Measurements from ENCODE around the gene GFAP.
A peak's percentile ranks its signal among the peaks of the same experiment; 100 is the strongest.

GFAP gene

DNA sequence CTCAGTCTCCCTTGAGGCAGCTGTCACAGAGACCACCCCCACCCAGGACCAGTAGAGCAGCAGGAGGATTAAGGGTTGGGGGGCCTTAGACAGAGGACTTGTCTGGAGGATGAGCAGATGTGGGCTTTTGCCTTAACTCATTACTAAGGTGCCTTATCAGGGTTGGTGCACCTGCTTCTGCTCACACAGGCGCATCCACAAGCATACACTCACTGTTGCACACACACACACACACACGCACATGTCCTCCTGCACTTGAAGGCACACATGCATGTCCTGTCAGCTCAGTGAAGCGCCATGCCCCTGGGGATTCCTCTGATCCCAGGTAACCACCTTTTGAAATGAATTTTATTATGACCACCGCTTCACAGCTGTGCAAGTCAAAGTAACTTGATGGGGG lies 1.2 kb downstream of the GFAP start:
- no peak for DNase-seq (ENCODE audit: low read depth, low spot score)

DNA sequence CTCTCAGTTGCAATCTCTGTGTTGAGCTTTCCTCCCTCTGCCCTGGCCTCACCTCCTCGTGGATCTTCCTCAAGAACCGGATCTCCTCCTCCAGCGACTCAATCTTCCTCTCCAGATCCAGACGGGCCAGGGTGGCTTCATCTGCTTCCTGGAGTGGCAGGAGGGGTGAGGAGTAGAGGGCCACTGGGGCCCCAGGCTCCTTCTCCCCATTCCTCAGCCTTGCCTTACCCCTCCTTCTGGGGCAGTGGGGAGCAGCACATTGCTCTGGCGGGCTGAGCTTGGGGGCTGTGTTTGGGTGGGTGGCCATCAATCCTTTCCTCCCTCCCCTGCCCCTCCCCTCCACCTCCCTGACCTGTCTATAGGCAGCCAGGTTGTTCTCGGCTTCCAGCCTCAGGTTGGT lies 1.6 kb downstream of the GFAP start:
- no peak for DNase-seq (ENCODE audit: low read depth, low spot score)

DNA sequence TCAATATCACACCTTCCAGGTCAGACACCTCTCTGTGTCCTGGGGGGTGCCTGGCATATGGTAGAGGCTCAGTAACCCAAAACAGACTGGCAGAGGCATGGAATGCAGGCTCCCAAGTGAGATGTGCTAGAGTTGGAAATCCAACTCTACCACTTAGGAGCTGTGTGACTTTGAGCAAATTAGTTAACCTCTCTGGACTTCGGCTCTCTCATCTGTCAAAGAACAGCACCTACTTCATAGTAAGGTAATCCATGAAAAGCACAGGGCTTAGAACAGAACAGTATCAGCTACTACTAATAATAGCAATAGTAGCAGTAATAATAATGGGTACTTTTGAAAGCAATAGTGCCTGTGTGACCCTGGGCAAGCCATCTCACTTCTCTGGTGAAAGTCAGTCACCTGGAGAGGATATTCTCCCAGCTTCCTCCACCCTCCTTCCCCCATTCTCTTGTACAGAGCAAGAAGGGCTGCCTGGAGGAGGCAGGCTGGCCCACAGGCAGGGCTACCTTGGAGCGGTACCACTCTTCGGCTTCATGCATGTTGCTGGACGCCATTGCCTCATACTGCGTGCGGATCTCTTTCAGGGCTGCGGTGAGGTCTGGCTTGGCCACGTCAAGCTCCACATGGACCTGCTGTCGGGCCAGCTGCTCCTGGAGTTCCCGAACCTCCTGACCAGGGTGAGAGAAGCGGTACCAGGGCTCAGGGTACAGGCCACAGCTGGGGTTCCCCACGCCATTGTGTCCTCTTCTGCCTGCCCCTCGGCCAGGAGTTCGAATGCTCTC lies 2.3 kb downstream of the GFAP start:
- no peak for DNase-seq (ENCODE audit: low read depth, low spot score)

DNA sequence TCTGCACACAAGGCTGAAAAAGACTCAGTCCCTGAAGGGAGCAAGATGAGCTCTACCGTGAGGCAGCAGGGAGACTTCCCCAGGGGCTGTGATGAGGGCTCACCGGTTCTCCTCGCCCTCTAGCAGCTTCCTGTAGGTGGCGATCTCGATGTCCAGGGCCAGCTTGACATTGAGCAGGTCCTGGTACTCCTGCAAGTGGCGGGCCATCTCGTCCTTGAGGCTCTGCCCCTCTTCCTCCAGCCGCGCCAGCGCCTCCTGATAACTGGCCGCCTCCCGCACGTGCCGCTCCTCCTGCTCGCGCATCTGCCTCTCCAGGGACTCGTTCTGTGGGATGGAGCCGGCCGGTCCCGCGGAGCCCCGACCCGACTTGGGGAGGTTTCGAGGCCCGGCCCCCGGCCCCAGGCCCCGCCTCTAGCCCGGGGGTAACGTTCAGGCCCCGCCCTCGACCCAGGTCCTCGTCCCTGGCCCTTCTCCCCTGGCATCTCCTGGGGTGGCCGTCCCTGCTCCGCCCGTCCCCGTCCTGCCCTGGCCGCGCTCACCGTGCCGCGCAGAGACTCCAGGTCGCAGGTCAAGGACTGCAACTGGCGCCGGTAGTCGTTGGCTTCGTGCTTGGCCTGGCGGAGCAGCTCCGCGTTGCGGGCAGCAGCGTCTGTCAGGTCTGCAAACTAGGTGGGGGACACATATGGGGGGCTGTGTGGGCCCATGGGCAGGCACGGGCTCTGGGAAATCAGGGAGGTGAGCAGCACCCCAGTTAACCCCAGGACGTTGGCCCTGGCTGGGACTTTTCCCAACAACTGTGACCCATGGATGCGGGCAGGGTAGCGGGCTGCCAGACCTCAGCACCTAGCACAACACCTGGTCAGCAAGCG lies 3.9 kb downstream of the GFAP start:
- no peak for DNase-seq (ENCODE audit: low read depth, low spot score)

DNA sequence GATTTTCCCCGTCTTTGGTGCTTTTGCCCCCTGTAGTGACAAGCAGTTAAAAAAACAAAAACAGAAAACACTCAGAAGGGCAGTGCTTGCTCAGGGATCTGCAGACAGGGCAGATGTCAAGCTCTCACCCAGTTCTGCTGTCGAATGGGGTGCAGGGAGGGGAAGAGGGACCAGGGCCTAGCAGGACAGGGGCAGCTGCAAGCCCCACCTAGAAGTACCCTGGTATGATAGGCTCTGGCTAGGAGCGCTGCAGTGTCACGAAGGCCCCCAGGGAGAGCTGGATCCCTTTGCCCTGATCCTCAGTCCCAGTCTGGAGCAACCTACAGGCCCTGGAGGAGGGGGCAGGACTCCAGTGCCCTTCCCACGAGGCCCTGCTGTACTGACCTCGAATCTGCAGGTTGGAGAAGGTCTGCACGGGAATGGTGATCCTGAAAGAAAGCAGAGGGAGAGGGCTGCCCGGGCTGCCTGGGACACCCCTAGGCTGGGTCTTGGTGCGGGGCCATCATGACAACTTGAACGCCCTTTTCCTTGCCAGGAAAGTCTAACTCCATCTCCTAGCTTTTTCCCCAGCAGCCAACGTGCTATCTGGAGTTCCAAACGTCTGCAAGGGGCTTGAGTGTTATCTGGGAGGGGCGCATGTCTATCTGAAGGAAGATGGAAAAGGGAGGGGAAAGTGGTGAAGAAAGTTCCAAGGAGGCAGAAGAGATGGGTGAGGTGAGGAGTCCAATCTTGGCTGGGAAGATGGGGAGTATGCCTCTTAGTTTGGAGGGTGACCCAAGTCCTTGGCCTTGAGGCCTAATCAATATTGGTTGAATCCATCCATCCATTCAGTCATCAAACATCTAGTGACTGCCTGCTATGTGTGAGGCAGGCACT lies 4.8 kb downstream of the GFAP start:
- DNase-seq (ENCODE audit: low read depth, low spot score), result no peak

DNA sequence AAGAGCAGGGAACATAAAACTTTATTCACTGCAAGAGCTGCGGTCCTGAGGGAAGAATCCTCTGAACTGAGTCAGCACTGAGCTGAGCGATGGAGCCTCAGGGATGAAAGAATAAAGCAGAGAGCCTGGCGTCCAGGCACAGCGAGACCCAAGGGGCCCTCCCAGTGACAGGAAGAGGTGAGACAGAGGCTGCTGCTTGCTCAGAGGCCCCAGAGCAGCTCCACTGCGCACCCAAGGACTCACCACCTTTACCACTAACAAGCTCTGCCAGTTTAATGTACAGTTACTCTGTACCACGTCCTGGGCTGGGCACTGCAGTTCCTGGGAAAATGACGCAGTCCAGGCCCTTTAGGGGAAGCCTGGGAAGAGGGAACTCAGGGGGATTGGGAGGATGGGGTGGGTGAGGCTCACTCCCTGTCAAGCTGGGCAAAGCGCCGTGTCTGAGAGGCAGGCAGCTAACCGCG lies 5.6 kb downstream of the GFAP start:
- peak; percentile 42 for DNase-seq (ENCODE audit: low read depth, low spot score)

DNA sequence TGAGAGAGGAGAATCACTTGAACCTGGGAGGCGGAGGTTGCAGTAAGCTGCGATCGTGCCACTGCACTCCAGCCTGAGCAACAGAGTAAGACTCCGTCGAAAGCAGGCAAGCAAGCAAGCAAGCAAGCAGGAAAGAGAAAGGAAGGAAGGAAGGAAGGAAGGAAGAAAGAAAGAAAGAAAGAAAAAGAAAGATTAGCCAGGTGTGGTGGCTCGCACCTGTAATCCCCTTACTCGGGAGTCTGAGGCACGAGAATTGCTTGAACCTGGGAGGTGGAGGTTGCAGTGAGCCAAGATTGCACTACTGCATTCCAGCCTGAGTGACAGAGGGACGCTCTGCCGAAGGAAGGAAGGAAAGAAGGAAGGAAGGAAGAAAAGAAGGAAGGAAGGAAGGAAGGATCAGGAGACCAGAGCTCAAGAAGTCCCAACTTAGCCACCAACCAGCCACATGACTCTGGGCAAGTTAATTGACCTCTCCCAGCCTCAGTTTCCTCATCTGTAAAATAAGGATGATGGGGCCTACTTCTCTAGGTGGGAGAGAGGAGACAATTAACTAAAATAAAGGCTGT lies 6.5 kb downstream of the GFAP start:
- no peak for DNase-seq (ENCODE audit: low read depth, low spot score)

DNA sequence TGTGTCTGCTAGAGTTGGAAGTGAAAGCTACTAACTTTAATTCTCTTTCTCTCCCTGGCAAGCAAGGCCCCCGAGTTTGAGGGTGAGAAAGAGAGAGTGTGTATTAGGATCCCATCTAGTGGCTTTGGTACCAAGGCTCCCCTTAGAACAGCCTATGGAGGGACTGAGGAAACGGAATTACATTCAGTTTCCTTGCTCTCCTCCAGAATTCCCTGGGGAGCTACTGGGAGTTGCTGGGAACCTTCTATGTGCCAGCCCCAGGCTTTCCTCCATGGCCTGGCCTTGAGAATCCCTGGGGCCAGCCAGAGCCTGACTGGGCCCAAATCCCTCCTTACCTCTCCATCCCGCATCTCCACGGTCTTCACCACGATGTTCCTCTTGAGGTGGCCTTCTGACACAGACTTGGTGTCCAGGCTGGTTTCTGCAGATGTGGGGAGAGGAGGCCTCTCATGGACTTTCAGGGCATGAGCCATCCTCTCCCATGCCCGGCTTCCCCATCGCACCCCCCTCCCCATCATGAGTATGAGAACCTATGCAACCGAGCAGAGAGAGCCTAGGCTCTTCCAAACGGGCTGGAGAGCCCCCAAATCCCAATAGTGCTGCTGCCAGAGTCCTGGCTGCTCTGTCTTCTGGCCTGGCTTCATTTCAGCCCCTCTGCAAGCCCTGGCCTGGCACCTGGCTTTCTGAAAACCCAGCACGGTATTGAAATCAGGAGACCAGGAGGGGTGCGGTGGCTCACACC lies 7.4 kb downstream of the GFAP start:
- no peak for DNase-seq (ENCODE audit: low read depth, low spot score)

DNA sequence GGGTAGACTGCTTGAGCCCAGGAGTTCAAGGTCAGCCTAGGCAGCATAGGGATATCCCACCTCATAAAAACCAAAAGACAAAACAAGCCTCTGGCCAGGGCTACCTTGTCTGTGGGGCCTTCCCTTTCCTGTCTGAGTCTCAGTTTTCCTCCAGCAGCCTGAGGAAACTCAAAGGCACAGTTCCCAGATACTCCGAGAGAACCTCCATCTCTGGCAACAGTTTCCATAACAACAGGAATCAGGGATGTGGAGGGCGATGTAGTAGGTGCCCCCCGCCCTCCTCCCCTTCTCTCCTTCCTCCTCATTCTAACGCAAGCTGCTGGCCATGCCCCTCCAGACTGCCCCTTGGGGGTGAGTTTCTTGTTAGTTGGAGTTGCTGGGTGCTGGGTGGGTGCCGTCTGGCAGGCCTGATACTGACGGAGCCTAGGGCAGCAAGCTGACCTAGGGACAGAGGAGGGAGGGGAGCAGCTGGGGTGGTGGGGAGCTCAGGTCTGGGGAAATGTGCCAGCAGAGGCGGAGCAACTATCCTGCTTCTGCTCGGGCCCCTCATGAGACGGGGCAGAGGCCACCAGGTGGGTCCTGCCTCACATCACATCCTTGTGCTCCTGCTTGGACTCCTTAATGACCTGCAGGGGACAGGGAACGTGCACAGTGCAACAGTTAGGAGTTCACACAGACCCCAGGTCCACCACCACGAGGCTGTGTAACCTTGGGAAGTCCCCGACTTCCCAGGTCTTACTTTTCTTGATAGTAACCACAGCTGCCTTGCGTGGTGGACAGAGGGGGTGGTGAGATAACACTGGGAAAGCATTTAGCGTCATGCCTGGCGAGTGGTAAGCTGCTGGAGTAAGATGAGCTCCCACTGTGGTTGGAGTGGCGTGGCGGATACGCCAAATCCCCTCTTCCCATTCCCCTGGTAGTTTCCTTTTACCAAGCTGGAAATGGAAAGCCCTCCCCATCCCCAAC lies 8.3 kb downstream of the GFAP start:
- no peak for DNase-seq (ENCODE audit: low read depth, low spot score)

DNA sequence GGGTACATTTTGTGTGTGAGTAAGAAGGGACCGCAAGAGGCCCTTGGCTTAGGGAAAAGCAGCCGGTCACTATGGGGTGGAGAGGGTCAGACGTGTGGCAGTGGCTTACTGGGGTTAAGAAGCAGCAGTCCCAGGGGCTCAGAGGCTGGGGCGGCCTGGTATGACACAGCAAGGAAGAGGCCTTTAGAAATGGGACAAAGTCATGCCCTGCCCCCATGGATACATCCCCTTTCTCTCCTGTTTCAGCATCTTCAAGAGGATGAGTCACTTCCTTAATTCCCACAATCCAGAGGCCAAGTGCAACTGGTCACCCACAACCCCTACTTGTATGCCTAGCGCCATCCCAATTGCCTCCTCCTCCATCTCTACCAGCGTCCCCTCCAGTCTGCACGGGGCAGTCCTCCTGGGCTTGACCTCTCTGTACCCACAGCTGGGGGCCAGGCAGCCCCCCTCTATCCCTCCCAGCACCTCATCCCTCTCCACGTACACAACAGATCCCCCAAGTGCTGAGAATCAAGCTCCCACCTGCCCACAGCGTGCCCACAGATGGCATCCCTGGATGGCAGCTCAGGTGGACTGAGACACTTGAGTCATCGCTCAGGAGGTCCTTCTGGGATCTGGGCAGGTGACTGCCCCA lies 9.2 kb downstream of the GFAP start:
- DNase-seq (ENCODE audit: low read depth, low spot score), result no peak

DNA sequence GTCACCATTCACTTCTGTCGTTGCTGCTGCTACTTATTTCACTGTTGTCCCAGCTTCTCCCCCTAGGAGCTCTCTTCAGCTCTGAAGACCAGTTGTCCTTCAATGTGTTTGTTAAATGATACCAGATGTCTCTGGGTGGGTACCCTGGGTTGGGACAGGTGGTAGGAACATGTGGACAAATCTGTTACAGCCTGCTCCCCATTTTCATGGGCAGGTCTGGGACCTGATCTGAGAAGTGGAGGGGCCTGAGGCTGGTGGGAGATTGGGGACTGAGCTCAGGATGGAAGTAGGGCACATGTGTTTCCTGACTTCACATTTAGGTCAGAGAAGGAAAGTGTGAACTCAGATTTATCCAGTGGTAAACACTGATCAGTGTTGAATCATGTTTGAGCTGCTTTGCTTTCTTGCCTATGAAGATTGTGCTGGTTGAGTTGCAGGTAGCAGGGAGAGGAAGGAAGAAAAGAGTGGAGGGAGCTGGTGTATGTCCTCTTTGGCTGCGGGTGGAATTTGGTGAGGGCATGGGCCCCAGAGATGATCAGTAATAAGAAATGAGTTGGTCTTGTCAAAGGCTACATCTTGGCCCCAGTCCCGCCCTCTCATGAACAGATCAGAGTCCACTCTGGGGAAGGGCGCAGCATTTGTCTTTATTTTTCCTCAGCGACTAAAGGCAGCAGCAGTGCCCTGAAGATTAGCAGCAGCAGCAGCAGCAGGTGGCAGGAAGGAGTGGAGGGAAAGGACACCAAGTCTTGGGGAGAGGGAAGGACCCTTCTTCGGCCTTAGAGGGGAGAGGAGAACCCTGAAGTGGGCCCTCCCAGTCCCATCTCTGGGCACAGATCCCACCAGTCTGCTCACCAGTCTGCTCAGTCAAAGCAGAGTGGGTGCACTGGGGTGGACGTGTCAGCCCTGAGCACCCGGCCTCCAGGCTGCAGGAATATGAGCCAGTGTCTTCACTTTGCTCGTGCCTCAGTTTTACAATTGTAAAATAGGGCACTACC lies 10.0 kb downstream of the GFAP start:
- no peak for DNase-seq (ENCODE audit: low read depth, low spot score)

DNA sequence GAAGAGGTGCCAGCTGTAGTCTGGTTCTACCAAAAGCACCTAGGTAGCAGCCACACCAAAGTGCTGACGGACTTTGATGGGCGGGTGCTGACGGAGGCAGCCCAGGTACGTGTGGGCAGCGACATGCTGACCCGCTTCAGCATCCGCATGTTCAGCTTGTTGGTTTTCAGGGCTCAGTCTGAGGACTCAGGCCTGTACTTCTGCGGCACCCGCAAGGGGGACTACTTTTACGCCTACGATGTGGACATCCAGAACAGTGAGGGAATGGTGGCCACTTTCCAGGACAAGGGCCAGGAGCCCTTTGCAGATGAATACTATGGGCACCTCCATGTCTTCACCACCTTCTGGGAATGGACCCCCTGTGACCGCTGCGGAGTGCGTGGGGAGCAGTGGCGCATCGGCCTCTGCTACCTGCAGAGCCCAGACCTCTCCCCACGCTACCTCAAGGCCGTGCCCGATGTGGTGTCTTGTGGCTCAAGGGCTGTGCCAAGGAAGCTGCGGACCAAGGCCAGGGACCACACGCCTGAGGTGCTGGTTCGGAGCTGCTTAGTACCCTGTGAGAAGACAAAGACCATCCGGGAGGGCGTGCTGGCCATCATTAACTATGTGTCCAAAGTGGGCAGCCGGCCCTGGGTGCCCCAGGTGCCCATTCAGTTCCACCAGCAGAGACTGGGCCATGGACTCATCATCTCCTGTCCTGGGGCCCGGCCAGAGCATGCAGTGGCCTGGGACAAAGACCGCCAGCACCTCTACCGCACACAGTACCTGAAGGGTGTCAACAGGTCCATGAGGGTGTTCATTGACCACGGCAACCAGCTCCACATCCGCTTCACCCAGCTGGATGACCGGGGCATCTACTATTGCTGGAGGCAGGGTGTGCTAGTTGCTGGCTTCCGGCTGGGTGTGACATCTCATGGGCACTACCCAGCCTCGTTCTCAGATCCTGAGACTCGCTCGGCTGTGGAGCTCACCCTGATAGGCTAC lies 11.0 kb downstream of the GFAP start:
- DNase-seq (ENCODE audit: low read depth, low spot score), result no peak

DNA sequence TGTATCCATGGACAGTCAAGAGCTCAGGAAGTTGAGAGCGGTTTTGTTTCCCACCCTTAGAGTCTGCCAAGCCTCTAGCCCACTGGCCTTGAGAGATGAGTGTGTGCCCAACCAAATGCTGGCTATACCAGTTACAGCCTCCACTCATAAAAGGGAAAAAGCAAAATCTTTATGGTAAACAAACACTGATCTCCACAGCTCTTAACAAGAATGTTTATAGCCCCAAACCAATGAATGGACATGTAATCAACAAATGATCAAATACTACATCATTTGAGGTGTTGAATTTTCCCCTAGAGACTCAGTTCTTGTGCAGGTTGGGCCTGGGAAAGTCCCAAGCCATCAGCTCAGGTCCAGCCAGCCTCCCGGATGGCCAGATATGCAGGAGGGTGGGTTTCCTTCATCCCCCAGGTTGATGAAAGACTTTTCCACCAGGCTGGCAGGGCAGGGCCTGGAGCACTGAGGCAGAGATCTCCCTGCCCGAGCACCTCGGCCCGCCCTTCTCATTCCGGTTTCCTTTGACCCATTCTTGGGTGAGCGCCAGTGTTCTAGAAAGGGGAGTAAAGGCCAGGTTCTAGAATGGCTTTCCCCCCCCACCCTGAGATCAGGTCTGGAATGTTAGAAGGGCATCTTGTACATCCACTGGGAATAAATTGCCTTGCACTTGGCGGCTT lies 12.2 kb downstream of the GFAP start:
- no peak for DNase-seq (ENCODE audit: low read depth, low spot score)

DNA sequence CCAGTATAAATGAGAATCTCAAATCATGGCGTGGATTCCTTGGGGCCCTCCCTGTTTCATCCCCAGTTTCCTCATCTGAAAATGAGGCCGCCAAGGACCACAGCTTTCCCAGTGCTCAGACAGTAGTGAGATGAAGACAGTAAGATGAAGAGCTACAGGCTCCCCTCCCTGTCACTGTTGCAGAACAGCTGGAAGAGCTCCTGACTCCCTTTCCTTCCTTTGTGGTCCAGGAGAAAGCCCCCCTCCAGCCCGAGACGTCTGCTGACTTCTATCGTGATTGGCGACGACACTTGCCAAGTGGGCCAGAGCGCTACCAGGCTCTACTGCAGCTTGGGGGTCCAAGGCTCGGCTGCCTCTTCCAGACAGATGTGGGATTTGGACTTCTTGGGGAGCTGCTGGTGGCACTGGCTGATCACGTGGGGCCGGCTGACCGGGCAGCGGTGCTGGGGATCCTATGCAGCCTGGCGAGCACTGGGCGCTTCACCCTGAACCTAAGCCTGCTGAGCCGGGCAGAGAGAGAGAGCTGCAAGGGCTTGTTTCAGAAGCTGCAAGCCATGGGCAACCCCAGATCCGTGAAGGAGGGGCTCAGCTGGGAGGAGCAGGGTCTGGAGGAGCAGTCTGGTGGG lies 13.1 kb downstream of the GFAP start:
- no peak for DNase-seq (ENCODE audit: low read depth, low spot score)

DNA sequence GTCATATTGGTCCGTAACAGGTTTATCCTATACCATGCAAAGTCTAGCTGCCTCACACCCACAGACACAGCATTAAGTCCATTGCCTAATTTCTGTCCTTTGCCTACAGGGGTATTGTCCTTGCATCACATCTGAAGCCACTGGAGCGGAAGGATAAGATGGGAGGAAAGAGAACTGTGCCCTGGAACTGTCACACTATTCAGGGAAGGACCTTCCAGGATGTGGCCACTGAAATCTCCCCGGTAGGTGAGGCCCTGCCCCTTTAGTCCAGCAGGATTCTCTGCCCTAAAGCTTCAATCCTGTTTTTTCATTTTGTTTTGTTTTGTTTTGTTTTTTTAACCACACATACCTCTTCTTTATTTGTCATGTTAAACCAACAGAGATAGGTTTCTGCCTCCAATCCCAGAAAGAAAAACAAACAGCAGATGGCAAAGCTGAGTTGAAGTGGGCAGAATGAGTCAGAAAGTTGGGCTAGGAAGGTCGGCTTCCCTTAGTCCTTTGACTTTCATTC lies 13.8 kb downstream of the GFAP start:
- peak; percentile 67 for DNase-seq (ENCODE audit: low read depth, low spot score)
